AG09319 (cell line): ENCODE data around the gene VEZT.
"Not testable (repeated sequence)": the region's sequence is repeated elsewhere in the genome, so short reads cannot be mapped to it uniquely, and the experiment has no call there.

Experiments used
- DNase-seq: peaks from one replicate; pipeline ENCODE4 v3.0.0-alpha.2; 2010; ENCODE audit warnings: low read depth; ENCODE audit errors: extremely low read depth
- CTCF ChIP-seq: IDR thresholded peaks from 2 replicates; pipeline ENCODE4 v1.5.1; 2011; ENCODE audit warnings: low read depth, mild to moderate bottlenecking, inconsistent platforms, low read length, moderate library complexity

Gene VEZT

GRCh38 chr12:95237315-95237714, 19.7 kb downstream of the VEZT start:
- TF ChIP-seq CTCF, result no peak

GRCh38 chr12:95238150-95238549, 20.5 kb downstream of the VEZT start:
- DNase-seq, result no peak
- TF ChIP-seq CTCF, result no peak

More at GRCh38 chr12:95237315-95237714, 19.7 kb downstream of the VEZT start:
- DNase-seq, result no peak

GRCh38 chr12:95239216-95239615, 21.6 kb downstream of the VEZT start:
- TF ChIP-seq CTCF, result no peak
- no peak for DNase-seq

GRCh38 chr12:95239835-95240234, 22.2 kb downstream of the VEZT start:
- DNase-seq, result not testable (repeated sequence)

- no peak for TF ChIP-seq CTCF
- no peak for DNase-seq
Observed at GRCh38 chr12:95240556-95240955, 22.9 kb downstream of the VEZT start.

GRCh38 chr12:95241138-95241537, 23.5 kb downstream of the VEZT start:
- DNase-seq, result not testable (repeated sequence)

- no peak for TF ChIP-seq CTCF
Observed at GRCh38 chr12:95241761-95242506, 24.3 kb downstream of the VEZT start.

GRCh38 chr12:95243497-95244183, 26.0 kb downstream of the VEZT start:
- TF ChIP-seq CTCF, result no peak
- no peak for DNase-seq

More at GRCh38 chr12:95241761-95242506, 24.3 kb downstream of the VEZT start:
- no peak for DNase-seq
